Measurements from ENCODE around the gene EBF3.

The EBF3 gene

DNA sequence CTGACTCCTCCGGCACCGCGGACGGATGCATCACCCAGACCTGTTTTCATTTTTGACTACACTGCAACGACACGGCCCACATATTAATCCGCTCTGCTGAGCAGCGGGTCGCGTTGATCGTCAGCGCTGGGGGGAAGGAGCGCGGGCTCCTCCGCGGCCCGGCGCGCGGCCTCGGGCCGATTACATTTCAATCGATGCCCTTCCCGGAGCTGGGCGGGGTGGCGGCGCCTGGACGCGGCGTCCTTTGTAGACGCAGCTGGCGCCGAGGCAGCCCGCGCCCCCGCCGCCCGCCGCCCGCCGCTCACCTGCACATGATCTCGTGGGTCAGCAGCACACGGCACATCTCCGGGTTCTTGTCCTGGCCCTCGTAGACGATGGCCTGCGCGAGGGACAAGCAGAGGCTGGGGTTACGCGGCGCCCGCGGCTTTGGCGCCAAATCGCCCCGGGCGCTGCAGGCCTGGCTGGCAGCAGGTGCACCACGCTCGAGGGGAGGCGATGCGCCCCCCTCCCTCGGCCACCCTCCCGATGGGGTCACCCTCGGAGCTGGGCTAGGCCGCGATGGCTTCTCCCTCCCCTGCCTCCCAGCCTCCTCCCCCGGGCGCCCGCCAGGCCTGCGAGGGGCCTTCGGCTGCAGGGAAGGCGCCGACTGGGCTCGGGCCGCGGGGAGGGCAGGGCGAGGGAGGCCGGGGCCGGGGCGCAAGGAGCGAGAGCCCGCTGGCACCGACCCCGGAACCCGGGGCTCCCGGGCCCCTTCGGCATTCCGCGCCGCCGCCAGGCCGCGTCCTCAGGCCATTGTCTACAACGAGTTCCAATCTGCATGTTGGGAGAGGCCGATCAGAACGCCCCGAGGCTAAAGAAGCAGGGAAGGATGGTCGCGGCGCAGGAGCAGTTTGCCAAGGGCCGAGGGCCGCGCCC, 5.2 kb downstream of the EBF3 start:
- H3K27me3 ChIP-seq (ENCODE audit: low read depth, low read length): no peaks in the 10 kb centered on the region
- H3K79me2 ChIP-seq (ENCODE audit: low read length): no peaks in the 10 kb centered on the region
- H2AFZ ChIP-seq (ENCODE audit: low read depth, low read length): no peak overlapping the region
- no peak overlapping the region for H3K4me3 ChIP-seq (ENCODE audit: low read length)
- no peaks in the 10 kb centered on the region for H3K9me3 ChIP-seq (ENCODE audit: insufficient read depth, low read length)
- H3K27ac ChIP-seq (ENCODE audit: low read length): no peak overlapping the region
- H3K4me1 ChIP-seq (ENCODE audit: low read length): no peaks in the 10 kb centered on the region
- H4K20me1 ChIP-seq (ENCODE audit: insufficient read depth, low read length): no peaks in the 10 kb centered on the region
- H3K36me3 ChIP-seq (replicated peaks; ENCODE audit: low read depth, low read length): no peaks in the 10 kb centered on the region
- H3K4me2 ChIP-seq (ENCODE audit: low read length): no peak overlapping the region
- no peak overlapping the region for H3K9ac ChIP-seq (ENCODE audit: low read length)
- TF ChIP-seq, protein P1, sequence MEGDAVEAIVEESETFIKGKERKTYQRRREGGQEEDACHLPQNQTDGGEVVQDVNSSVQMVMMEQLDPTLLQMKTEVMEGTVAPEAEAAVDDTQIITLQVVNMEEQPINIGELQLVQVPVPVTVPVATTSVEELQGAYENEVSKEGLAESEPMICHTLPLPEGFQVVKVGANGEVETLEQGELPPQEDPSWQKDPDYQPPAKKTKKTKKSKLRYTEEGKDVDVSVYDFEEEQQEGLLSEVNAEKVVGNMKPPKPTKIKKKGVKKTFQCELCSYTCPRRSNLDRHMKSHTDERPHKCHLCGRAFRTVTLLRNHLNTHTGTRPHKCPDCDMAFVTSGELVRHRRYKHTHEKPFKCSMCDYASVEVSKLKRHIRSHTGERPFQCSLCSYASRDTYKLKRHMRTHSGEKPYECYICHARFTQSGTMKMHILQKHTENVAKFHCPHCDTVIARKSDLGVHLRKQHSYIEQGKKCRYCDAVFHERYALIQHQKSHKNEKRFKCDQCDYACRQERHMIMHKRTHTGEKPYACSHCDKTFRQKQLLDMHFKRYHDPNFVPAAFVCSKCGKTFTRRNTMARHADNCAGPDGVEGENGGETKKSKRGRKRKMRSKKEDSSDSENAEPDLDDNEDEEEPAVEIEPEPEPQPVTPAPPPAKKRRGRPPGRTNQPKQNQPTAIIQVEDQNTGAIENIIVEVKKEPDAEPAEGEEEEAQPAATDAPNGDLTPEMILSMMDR (IDR thresholded peaks at IDR 0.05; ENCODE audit: low read depth, low read length): no peak
- TF ChIP-seq EZH2phosphoT487 (IDR thresholded peaks at IDR 0.05; ENCODE audit: low read depth): no peak

DNA sequence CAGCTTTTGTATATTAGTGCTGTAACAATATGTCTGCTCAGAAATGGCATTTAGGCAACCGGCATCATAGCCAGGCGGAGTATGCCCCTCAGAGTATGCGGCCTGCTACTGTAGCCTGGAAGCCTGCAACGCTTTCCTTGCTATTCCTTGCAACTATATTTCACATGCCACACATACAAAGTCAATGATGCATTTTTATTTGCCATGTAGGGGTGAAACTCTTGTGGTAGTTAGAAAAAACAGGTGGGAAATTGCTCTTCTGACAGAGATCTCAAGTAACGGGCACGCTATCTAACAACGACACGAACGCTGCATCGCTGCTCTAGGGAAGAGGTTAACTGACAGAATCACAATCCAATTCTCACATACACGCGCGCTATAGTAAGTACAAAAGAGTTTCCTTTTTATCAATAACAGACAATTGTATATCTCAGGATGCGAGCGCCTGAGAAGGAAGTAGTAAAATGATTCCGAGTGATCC, 5.9 kb downstream of the EBF3 start:
- Histone ChIP-seq H3K4me3 (ENCODE audit: low read length) (no peak overlapping the region), H3K79me2 (ENCODE audit: low read length) (no peaks in the 10 kb centered on the region), H3K27me3 (ENCODE audit: low read depth, low read length) (no peaks in the 10 kb centered on the region), H3K4me1 (ENCODE audit: low read length) (no peaks in the 10 kb centered on the region), H3K9ac (ENCODE audit: low read length) (no peak overlapping the region), H2AFZ (ENCODE audit: low read depth, low read length) (no peak overlapping the region), H3K9me3 (ENCODE audit: insufficient read depth, low read length) (no peaks in the 10 kb centered on the region), H3K4me2 (ENCODE audit: low read length) (no peak overlapping the region), H4K20me1 (ENCODE audit: insufficient read depth, low read length) (no peaks in the 10 kb centered on the region), H3K27ac (ENCODE audit: low read length) (no peak overlapping the region), H3K36me3 (replicated peaks; ENCODE audit: low read depth, low read length) (no peaks in the 10 kb centered on the region)
- TF ChIP-seq, protein P1 (IDR thresholded peaks at IDR 0.05; ENCODE audit: low read depth, low read length): no peak
- TF ChIP-seq EZH2phosphoT487 (IDR thresholded peaks at IDR 0.05; ENCODE audit: low read depth): no peak

DNA sequence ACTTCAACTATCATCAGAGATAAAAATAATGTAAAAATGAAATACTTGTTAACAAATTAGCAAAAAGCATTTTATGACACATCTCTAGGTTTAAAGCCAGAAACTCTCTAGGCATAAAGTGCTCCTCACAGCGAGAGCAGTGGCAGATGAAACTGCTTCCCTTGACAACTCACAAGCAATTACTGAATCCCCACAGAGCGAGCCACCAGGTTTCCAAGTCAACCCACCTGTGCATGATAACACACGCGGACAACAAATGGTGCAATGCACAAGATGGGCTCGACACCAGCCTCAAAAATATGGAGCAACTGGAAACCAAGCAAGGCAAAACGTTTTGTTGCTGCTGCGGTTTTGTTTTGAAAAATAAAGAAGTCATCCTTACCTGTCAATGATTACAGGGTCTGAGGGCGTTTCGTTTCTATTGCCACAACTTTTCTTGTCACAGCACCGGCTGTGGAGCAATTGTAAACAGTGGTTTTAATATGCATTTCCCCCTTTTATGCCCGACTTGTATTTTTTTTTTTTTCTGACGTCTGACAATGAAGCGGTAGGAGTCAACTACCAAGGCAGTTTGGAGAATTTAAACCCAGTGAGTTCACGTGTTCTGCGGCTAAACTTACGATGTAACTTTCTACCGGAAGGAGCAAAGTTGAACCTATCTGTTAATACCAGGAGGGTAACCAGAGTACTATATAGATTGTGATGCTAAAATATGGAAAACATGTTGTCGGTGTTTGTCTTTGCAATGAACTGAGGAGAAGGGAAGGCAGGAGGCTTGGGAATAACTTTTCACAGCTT, 7.0 kb downstream of the EBF3 start:
- H4K20me1 ChIP-seq (ENCODE audit: insufficient read depth, low read length): no peaks in the 10 kb centered on the region
- H3K27me3 ChIP-seq (ENCODE audit: low read depth, low read length): no peaks in the 10 kb centered on the region
- H3K27ac ChIP-seq (ENCODE audit: low read length): no peak overlapping the region
- no peaks in the 10 kb centered on the region for H3K36me3 ChIP-seq (replicated peaks; ENCODE audit: low read depth, low read length)
- no peaks in the 10 kb centered on the region for H3K79me2 ChIP-seq (ENCODE audit: low read length)
- no peak overlapping the region for H3K9ac ChIP-seq (ENCODE audit: low read length)
- H3K4me3 ChIP-seq (ENCODE audit: low read length): no peak overlapping the region
- no peaks in the 10 kb centered on the region for H3K4me1 ChIP-seq (ENCODE audit: low read length)
- no peak overlapping the region for H2AFZ ChIP-seq (ENCODE audit: low read depth, low read length)
- H3K9me3 ChIP-seq (ENCODE audit: insufficient read depth, low read length): no peaks in the 10 kb centered on the region
- H3K4me2 ChIP-seq (ENCODE audit: low read length): no peak overlapping the region
- TF ChIP-seq, protein P1 (IDR thresholded peaks at IDR 0.05; ENCODE audit: low read depth, low read length): no peak

DNA sequence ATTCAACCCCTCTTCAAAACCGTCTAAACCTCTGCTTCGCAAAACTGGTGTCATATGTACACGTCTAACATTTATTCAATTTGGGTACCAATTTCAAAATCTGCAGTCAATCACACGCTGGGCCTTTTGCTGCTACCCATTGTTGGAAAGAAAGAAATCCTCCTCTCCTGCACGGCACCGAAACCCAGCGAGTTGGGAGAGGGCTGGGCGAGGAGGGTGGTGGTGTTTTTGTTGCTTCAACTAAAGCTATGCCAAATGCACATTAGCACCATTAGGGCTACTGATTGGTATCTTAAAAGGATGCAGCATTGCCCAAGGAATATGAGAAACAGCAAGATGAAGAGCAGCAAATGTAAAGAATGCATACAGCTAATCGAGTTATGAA, 7.8 kb downstream of the EBF3 start:
- Histone ChIP-seq H3K9me3 (ENCODE audit: insufficient read depth, low read length) (no peaks in the 10 kb centered on the region), H2AFZ (ENCODE audit: low read depth, low read length) (no peak overlapping the region), H3K27ac (ENCODE audit: low read length) (no peak overlapping the region), H3K4me2 (ENCODE audit: low read length) (no peak overlapping the region), H3K27me3 (ENCODE audit: low read depth, low read length) (no peaks in the 10 kb centered on the region), H3K4me3 (ENCODE audit: low read length) (no peak overlapping the region), H3K9ac (ENCODE audit: low read length) (no peak overlapping the region), H3K36me3 (replicated peaks; ENCODE audit: low read depth, low read length) (no peaks in the 10 kb centered on the region), H4K20me1 (ENCODE audit: insufficient read depth, low read length) (no peaks in the 10 kb centered on the region), H3K4me1 (ENCODE audit: low read length) (no peaks in the 10 kb centered on the region), H3K79me2 (ENCODE audit: low read length) (no peaks in the 10 kb centered on the region)
- no peak for TF ChIP-seq EZH2phosphoT487 (IDR thresholded peaks at IDR 0.05; ENCODE audit: low read depth)
- TF ChIP-seq, protein P1 (IDR thresholded peaks at IDR 0.05; ENCODE audit: low read depth, low read length): no peak
